Measurements from ENCODE around the gene SAAL1. TPM values are rescaled to one million over a fixed set of nuclear protein-coding genes. Genes with fewer than 3 reads are reported as not detected.
"Not testable (repeated sequence)": the region's sequence is repeated elsewhere in the genome, so short reads cannot be mapped to it uniquely, and the experiment has no call there.

SAAL1 gene, protein sequence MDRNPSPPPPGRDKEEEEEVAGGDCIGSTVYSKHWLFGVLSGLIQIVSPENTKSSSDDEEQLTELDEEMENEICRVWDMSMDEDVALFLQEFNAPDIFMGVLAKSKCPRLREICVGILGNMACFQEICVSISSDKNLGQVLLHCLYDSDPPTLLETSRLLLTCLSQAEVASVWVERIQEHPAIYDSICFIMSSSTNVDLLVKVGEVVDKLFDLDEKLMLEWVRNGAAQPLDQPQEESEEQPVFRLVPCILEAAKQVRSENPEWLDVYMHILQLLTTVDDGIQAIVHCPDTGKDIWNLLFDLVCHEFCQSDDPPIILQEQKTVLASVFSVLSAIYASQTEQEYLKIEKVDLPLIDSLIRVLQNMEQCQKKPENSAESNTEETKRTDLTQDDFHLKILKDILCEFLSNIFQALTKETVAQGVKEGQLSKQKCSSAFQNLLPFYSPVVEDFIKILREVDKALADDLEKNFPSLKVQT
- 30.9 and 31.7 TPM in 2 replicates for total RNA-seq (2014; rRNA removed; shearing (Covaris generic))

DNA sequence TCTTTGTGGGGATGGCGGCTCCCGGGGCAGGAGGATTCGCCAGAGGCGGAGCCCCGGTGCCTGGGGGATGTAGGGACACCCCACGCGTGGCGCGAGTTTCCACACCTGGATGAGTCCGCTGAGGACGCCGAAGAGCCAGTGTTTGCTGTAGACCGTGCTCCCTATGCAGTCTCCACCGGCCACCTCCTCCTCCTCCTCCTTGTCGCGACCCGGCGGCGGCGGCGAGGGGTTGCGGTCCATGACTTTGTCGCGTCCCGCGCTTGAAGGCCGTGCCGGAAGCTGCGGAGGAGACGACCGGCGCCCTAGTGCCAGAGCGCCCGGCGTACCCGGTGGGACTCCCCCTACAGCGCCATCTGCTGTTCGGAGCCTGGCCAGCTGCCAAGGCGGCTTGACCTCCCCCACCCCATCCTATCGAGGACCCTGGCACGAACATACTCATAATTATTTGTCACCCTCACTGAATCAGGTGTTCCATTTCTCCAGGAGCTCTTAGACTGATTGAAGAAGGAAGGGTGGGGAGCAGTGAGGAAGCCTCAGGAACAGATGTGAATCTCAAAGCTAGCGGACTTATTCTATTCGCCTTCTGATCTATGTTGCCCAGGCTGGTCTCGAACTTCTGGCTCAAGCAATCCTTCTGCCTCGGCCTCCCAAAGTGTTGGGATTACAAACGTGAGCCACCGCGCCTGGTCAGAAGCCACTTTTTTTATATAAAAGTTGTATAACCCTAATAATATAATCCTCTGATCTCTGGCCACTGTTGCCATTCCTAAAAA is at the start of gene SAAL1:
Gene SAAL1 (minus strand): TSS at position 281 of the 773 bp plus-strand sequence. CDS start 41 bp downstream, at position 240.
- DNase-seq (ENCODE audit: low read depth), result peak; percentile 79

DNA sequence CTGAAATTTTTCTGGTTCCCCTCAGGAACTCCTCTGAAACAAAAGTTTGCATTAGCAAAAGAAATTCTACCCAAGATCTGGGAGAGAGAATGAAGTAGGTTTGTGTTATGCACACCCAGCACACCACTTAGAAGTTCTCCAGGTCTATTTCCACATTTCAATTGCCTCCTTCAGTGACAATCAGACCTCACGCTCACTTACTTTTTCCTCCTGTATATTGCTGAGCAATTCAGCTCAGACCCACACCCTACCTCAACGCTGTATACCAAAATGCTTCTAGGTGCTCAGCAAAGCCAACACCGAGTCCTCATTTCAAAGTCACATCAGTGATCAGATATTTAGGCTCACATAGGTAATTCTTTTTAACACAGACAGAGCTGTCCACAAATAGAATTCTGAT is 45.7 kb upstream of the SAAL1 start:
- DNase-seq (ENCODE audit: low read depth), result no peak

DNA sequence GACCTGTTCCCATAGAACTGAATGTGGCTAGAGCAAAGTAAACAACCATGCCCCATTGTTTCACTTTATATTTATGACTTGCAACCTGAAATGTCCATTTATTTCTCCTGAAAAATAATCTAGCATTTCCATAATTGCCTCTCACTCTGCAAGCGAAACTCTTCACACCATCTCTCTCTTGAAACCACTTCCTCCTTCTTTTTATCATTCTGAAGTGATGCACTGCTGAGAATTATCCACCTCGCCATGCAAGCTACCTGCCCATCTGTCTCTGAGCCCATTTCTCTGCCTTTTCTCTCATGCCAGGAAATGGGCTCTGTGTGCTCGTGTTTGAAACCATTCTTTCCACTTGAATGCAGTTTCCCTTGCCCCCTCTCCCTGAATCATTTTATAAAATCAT is 40.0 kb upstream of the SAAL1 start:
- no peak for DNase-seq (ENCODE audit: low read depth)

DNA sequence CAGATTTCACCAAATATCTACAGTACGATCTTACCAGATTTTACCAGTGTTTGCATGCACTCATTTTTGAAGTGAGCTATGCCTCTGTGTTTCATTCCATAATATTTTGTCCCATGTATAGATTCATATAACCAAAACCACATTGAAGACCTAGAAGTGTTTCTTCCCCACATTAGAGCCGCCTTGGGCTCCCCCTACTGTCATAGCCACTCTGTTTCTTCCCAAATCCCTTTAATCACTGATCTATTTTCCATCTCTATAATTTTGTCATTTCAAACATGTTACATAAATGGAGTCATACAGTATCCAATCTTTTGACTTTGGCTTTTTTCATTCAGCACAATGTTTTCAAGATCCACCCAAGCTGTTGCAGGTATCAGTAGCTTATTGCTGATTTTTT is 39.1 kb upstream of the SAAL1 start:
- DNase-seq (ENCODE audit: low read depth), result no peak

DNA sequence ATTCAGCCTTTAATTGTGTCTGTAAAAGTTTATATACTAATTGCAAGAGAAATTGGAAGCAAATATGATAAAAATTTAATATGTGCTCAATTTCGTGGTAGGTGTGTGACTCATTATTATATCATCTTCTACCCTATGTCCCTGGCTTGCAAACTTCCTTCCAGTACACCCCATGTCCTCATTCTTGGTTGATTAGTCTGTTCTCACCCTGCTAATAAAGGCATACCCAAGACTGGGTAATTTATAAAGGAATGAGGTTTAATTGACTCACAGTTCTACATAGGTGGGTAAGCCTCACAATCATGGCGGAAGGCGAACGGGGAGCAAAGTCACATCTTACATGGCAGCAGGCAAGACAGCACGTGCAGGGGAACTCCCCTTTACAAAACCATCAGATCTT is 38.4 kb upstream of the SAAL1 start:
- DNase-seq (ENCODE audit: low read depth), result peak; percentile 9

DNA sequence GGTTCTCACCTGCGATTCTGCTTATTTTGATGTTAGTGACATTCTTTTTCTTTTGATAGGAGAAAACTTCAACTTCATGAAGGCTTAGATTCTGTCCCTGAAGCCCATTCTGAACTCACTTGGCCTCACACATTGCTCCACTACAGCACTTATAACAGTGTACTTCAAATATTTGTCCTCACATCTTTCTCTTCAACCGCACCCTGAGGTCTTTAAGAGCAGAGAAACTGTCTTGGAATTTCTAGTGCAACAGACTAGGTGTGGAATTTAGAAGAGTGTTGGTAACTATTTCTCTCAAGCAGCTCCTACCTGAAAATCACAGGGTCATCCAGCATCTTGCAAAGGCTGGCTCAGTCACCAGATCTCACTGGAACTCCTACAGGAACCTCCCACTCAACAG is 34.3 kb upstream of the SAAL1 start:
- DNase-seq (ENCODE audit: low read depth), result no peak

DNA sequence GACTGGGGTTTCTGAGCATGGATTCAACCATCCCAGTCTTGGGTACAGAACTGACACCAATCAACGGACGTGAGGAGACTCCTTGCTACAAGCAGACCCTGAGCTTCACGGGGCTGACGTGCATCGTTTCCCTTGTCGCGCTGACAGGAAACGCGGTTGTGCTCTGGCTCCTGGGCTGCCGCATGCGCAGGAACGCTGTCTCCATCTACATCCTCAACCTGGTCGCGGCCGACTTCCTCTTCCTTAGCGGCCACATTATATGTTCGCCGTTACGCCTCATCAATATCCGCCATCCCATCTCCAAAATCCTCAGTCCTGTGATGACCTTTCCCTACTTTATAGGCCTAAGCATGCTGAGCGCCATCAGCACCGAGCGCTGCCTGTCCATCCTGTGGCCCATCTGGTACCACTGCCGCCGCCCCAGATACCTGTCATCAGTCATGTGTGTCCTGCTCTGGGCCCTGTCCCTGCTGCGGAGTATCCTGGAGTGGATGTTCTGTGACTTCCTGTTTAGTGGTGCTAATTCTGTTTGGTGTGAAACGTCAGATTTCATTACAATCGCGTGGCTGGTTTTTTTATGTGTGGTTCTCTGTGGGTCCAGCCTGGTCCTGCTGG is 31.4 kb upstream of the SAAL1 start:
- no peak for DNase-seq (ENCODE audit: low read depth)

DNA sequence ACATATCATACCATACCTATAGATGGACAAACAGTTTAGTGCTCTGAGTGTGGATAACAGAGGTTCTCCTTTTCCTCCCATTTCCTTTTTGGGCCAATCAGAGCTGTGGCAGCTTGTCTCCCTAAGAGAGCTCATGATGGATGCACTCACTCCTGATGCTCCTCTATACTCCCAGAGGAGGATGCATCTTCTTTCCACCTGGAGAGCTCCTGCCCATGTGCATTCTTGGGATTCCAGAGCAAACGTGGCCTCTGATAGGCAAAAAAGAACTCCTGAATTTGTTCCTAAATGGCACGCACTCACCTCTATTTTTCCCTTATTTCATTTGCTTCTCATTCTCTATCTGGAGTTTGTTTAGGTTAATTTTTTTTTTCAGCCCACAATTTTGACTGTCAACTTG is 29.4 kb upstream of the SAAL1 start:
- DNase-seq (ENCODE audit: low read depth), result no peak

DNA sequence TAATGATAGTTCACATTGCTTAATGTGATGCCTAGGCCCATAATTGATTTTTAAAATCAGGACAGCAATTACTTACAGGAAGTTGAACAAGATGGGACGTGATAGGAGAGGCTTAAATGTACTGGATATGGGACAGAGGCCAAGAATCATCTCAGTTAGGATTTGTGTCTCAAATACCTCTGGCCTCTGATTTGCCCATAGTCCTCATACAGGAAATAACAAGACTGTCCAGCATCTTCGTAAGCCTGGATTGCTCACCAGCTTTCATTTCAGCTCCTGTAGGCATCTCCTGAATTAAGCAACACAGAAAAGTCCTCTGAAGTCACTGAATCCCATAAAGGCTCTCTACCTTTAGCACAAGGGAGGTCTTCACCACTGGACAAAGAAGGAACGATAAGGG is 26.5 kb upstream of the SAAL1 start, which contains the start of gene MRGPRX3:
Gene MRGPRX3 (plus strand): TSS at position 231 of the 400 bp plus-strand sequence. CDS start 4,632 bp downstream, outside the sequence.
- no peak for DNase-seq (ENCODE audit: low read depth)

DNA sequence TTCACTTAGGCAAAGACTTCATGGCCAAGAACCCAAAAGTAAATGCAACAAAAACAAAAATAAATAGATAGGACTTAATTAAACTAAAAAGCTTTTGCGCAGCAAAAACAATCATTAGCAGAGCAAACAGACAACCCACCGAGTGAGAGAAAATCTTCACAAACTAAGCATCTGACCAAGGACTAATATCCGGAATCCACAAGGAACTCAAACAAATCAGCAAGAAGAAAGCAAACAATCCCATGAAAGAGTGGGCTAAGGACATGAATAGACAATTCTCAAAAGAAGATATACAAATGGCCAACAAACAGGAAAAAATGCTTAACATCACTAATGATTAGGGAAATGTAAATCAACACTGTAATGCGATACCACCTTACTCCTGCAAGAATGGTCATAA is 25.2 kb upstream of the SAAL1 start:
- DNase-seq (ENCODE audit: low read depth), result not testable (repeated sequence)

DNA sequence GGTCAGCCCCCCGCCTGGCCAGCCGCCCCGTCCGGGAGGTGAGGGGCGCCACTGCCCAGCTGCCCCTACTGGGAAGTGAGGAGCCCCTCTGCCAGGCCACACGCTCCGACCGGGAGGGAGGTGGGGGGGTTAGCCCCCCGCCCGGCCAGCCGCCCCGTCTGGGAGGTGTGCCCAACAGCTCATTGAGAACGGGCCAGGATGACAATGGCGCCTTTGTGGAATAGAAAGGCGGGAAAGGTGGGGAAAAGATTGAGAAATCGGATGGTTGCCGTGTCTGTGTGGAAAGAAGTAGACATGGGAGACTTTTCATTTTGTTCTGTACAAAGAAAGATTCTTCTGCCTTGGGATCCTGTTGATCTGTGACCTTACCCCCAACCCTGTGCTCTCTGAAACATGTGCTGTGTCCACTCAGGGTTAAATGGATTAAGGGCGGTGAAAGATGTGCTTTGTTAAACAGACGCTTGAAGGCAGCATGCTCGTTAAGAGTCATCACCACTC is 15.5 kb upstream of the SAAL1 start:
- not testable (repeated sequence) for DNase-seq (ENCODE audit: low read depth)

DNA sequence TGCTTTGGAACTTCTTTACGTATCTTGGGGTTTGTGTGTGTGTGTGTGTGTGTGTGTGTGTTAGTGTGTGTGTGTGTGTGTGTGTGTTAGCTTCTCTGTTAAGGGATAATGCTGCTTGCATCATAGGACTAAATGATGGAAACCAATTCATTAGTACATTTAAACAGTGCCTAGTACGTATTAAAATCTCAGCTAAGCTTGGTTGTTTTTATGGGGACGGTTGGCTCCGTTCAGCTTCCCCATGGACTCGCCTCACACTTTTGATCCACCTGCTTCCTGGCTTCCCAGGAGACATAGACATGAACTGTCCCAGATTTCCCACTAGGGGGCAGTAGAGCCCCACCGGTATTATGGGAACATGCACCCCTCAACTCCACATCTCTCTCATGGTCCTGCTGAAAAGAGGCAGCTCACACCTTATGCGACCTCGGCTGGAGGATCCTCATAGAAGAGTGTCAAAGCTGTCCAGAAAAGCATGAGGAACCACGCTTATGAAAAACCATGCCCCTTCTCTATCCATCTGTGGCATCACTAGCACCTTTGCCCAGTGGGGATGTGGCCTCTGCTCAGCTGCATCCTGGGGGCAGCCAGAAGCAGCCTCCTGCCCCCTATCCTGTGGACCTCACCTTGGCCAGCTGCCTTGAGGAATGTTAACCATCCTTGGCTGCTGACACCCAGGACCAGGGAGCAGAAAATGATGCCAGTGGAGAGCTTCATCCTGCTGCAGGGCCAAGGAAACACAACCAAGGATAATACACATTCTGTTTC is 9.7 kb upstream of the SAAL1 start:
- peak; percentile 53 for DNase-seq (ENCODE audit: low read depth)

DNA sequence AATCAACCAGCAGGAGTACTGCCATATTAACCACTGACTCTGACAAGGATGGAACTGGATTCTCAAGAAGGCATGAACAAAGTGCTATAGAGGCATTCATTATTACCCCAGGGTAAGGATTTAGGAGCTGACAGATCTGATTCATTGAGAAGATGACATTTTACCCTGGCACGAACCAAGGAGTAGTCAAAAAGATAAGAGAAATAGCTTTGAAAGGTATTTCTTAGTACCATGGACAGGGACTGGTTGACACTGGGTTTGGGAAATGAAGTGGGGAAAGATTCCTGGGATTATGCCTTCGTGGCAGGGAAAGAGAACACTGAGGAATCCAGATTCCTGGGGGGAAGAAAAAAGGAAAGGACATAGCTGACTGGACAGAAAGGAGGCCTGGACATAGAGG is 5.1 kb upstream of the SAAL1 start:
- DNase-seq (ENCODE audit: low read depth), result peak; percentile 11

DNA sequence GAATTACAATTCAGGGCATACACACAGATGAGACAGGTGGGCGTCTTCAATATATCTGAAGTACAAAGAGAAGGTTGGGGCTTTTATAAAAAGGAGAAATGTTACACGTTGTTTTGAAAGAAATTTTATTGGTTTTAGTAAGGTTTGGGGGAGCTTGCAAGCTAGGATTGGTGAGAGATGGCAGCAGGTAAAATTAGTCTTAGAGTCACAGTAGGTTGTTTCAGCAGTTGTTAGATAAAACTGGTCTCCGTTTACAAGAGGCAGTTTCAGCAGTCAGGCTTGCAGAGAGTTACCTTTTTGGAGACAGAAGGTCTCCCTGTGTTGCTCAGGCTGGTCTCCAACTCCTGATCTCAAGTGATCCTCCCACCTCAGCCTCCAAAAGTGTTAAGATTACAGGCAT is 2.4 kb upstream of the SAAL1 start:
- no peak for DNase-seq (ENCODE audit: low read depth)

DNA sequence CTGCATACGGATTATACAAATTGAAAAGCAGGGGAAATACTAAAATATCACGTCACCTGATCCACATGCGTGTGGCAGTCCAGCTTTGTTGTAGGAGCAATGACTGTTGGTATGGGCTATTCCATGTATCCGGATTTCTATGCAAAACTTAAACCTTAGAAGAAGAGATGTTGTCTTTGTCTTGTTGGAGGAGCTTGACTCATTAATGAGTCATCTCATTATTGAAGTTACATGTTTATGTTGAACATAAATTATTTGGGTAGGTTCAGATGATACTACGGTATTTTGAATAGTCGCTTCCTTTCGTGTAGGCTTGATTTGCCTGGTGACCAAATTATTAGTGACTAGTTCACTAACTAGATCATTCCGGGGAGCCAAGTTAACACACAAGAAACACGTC is 806 bp upstream of the SAAL1 start:
- peak; percentile 48 for DNase-seq (ENCODE audit: low read depth)

DNA sequence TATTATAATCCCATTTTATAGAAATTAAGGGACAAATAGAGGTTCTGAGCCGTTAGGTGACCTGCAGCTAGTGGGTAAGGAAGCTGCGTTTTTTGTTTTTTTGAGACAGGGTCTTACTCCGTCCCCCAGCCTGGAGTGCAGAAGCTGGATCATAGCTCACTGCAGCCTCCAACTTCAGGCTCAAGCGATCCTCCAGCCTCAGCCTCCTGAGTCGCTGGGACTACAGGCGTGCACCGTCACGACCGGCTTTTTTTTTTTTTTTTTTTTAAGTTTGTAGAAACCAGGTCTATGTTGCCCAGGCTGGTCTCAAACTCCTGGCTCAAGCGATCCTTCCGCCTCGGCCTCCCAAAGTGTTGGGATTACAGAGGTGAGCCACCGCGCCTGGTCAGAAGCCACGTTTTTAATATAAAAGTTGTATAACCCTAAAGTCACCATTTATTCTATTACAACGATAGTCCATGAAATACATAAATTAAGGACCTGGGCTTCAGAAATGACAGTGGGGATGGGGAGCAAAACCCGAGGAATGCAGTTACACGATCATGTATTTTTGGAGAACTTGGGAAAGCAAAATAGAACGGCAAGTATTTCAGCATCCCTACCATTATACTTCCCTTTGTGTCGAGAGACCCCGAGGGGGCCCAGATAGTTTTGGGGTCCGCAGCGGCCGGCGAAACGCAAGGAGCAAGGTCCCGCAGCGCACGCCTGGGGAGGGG is 638 bp downstream of the SAAL1 start:
- peak; percentile 2 for DNase-seq (ENCODE audit: low read depth)

DNA sequence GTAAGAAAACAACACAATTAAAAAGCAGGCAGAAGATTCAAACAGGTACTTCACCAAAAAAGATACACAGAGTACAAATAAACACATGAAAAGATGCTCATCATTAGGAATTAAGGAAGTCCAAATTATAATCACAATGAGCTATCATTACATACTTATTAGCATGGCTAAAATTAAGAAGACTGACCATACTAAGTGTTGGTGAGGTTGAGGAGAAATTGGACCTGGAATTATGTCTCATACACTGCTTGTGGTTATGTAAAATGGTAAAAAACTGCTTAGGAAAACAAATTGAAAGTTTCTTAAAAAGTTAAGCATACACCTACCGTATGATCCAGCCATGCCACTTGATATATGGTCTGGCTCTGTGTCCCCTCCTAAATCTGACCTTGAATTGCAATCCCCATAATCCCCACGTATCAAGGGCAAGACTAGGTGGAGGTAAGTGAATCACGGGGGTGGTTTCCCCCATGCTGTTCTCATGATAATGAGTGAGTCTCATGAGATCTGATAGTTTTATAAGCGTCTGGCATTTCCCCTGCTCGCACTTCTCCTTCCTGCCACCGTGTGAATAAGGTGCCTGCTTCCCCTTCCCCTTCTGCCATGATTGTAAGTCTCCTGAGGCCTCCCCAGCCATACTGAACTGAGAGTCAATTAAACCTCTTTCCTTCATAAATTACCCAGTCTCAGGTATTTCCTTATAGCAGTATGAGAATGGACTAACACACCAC is 4.8 kb downstream of the SAAL1 start:
- no peak for DNase-seq (ENCODE audit: low read depth)

DNA sequence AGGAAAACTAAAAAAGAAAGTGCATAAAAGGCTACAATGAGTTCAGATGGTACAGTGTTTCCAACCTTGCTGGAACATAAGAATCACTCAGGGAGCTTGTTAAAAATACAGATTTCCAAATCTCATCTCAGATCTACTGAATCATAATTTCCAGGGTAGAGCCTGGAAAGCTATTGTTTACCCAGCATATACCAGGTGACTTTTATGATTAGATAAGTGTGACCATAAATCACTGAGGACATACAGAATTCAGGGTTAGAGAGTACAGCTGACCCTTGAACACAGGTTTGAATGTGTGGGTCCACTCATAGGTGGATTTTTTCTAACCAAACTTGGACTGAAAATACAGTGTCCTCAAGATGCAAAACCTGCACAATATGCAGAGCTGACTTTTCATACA is 11.9 kb downstream of the SAAL1 start:
- no peak for DNase-seq (ENCODE audit: low read depth)

DNA sequence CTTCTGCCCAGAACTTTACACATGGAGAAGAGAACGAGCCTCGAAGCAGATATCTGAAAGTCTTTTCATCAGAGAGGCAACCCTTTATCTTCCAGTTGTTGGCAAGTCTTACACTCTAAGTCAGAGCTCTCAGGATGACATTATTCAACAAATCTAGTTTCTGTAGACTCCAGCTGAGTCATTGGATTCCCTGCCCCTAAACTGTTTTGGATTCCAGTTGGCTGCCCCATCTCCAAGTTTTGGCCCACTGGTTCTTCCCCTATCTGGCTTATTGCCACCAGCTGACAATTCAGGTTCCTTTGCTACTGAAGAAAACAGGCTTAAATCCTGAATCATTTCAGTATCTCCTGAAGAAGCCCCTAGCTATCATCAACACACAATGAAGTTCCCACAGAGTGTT is 14.2 kb downstream of the SAAL1 start:
- DNase-seq (ENCODE audit: low read depth), result peak; percentile 8

DNA sequence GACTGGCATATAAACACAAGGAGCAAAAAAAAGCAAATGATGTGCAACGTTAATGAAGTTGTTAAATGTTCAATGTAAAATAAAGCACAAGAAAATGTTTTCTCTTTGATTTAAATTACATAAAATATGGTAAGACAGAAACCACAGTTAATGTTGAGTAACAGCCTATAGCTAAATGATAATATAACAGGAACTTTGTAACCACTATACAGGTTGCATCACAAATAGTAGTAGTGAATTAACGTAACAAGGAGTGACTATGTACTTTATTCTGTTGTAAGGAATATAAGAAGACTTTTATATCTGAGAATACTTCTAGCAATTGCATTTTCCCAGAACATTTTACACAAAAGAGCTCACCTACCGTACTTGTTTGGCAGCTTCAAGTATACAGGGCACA is 16.9 kb downstream of the SAAL1 start:
- no peak for DNase-seq (ENCODE audit: low read depth)

All from RPMI7951 (cell line).